Measurements from ENCODE around the gene PAGR1.

- no peak for TF ChIP-seq POLR2A (IDR thresholded peaks at IDR 0.05)
- TF ChIP-seq, protein P1, sequence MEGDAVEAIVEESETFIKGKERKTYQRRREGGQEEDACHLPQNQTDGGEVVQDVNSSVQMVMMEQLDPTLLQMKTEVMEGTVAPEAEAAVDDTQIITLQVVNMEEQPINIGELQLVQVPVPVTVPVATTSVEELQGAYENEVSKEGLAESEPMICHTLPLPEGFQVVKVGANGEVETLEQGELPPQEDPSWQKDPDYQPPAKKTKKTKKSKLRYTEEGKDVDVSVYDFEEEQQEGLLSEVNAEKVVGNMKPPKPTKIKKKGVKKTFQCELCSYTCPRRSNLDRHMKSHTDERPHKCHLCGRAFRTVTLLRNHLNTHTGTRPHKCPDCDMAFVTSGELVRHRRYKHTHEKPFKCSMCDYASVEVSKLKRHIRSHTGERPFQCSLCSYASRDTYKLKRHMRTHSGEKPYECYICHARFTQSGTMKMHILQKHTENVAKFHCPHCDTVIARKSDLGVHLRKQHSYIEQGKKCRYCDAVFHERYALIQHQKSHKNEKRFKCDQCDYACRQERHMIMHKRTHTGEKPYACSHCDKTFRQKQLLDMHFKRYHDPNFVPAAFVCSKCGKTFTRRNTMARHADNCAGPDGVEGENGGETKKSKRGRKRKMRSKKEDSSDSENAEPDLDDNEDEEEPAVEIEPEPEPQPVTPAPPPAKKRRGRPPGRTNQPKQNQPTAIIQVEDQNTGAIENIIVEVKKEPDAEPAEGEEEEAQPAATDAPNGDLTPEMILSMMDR (IDR thresholded peaks at IDR 0.05) = no peak
Measured at GRCh38 chr16:29806099-29806579, 9.8 kb upstream of the PAGR1 start, which contains the start of gene MAZ.

All from breast epithelium (tissue), 3 donors.